GM12864 (cell line): Measurements from ENCODE around the gene CEP112.
"Not testable (repeated sequence)": the region's sequence is repeated elsewhere in the genome, so short reads cannot be mapped to it uniquely, and the experiment has no call there.

Experiments used
- DNase-seq: peaks from one replicate; pipeline ENCODE4 v3.0.0-alpha.2; 2011; ENCODE audit warnings: low read depth
- H3K4me3 ChIP-seq: 2 replicates; pipeline ENCODE4 v1.5.1; 2011; ENCODE audit warnings: mild to moderate bottlenecking, low read depth, low read length, control low read depth
- TF ChIP-seq, protein P1 (sequence below): IDR thresholded peaks from 2 replicates; pipeline ENCODE4 v1.5.1; 2011; ENCODE audit warnings: low read depth, mild to moderate bottlenecking, moderate library complexity, low read length, control low read depth, inconsistent platforms; ENCODE audit errors: missing control alignments

Gene CEP112

GRCh38 chr17:65820306-65820705, 371.6 kb downstream of the CEP112 start:
- no peak for DNase-seq
- TF ChIP-seq, protein P1, sequence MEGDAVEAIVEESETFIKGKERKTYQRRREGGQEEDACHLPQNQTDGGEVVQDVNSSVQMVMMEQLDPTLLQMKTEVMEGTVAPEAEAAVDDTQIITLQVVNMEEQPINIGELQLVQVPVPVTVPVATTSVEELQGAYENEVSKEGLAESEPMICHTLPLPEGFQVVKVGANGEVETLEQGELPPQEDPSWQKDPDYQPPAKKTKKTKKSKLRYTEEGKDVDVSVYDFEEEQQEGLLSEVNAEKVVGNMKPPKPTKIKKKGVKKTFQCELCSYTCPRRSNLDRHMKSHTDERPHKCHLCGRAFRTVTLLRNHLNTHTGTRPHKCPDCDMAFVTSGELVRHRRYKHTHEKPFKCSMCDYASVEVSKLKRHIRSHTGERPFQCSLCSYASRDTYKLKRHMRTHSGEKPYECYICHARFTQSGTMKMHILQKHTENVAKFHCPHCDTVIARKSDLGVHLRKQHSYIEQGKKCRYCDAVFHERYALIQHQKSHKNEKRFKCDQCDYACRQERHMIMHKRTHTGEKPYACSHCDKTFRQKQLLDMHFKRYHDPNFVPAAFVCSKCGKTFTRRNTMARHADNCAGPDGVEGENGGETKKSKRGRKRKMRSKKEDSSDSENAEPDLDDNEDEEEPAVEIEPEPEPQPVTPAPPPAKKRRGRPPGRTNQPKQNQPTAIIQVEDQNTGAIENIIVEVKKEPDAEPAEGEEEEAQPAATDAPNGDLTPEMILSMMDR, result no peak
- H3K4me3 ChIP-seq, result no peak overlapping the region

GRCh38 chr17:65819810-65820209, 372.1 kb downstream of the CEP112 start:
- no peak overlapping the region for H3K4me3 ChIP-seq
- TF ChIP-seq, protein P1, result no peak
- no peak for DNase-seq

DNA sequence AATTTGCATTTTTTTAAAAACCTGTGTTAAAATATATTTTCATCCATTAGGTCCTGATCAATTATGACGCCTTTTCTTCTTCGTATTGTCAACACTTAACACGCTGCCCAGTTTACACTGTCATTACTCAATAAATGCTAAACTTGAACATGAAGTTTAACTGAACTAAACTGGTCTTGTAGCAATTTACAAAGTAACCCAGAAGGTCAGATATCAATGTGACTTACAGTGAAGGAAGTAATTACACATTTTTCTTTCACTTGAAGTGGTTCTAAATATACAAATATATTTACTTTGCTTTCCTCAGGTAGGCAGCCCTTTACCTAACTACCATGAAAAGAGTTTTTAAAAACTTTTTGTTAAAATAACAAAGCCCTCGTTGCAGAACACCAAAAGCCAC, 374.0 kb downstream of the CEP112 start:
- no peak for DNase-seq
- no peak overlapping the region for H3K4me3 ChIP-seq
- TF ChIP-seq, protein P1, result no peak

DNA sequence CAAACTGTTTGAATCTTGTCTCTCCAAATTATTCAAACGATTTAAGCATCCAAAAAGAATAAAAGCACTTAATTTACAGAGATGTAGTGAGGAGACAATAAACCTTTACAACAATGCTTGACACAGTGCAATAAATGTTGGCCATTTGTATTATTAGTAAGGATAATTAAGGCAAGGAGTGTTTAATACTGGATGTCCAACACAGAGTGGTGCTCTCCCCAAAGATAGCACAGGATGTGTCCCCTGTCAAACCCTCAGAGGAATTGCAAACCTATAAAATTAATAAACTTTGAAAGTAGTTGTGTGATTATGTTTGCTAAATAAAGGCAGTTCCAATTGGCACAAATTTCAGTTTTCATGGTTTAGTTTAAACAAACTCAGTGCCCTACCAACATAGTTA, 377.5 kb downstream of the CEP112 start:
- H3K4me3 ChIP-seq, result no peak overlapping the region
- DNase-seq, result no peak
- TF ChIP-seq, protein P1, result no peak

- no peak overlapping the region for H3K4me3 ChIP-seq
- DNase-seq, result no peak
- TF ChIP-seq, protein P1, result no peak
Measured at GRCh38 chr17:65813306-65813705, 378.6 kb downstream of the CEP112 start.

- H3K4me3 ChIP-seq, result no peak overlapping the region
- TF ChIP-seq, protein P1, result no peak
- DNase-seq, result no peak
Measured at GRCh38 chr17:65811043-65811442, 380.9 kb downstream of the CEP112 start.

GRCh38 chr17:65809366-65809765, 382.6 kb downstream of the CEP112 start:
- DNase-seq, result no peak
- TF ChIP-seq, protein P1, result no peak
- no peak overlapping the region for H3K4me3 ChIP-seq

- DNase-seq, H3K4me3 ChIP-seq: not testable (repeated sequence)
Measured at GRCh38 chr17:65808566-65808965, 383.4 kb downstream of the CEP112 start.
